GM12875 (cell line): ENCODE measurements around the gene SPEF2.

ENCODE experiments used
- H3K4me3 ChIP-seq: one replicate; pipeline ENCODE4 v1.5.1; 2011; ENCODE audit warnings: low read depth, low read length, control low read depth
- TF ChIP-seq, protein P1 (sequence below): IDR thresholded peaks from 2 replicates; pipeline ENCODE4 v1.5.1; 2011; ENCODE audit warnings: low read depth, mild to moderate bottlenecking, control low read depth, inconsistent platforms, low read length, moderate library complexity, borderline replicate concordance; ENCODE audit not compliant: insufficient read depth

SPEF2 gene

DNA sequence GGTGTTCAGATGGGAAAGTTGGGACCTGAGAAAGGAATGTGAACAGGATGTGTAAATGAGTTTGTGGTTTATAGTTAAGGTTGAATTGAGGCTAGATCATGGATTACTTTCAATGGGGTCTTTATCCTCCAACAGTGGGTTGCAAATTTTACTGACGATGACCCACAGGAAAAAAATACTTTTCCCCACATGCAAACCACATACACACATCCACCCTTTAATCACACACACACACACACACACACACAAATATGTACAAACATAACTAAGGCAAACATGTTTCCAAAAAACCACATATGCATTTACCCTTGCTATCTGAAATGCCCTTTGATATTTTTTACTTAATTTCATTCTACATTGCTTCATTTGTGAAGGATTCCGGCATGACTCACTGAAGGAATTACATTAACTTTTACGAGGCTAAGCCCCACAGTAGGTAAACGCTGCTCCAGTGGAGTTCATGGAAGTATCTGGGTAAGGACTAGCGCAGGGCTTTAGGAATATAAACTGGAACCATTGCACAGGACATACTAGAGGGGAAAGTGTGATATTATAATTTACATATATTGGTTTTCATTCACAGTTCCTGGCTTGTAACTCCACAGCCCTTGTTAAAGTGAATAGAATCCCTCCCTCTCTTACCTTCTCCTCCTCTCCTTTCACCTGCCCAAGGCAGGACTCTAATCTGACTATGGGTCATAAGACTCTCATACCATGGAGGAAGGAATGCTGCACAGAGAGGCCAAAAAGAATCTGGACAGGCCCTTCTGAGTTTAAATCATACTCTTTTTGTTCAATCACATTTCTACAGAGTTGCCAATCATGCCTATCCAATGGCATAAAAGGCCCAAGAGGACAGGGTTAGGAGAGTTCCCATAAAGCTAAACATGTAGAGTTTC, 8.5 kb upstream of the SPEF2 start:
- TF ChIP-seq, protein P1, sequence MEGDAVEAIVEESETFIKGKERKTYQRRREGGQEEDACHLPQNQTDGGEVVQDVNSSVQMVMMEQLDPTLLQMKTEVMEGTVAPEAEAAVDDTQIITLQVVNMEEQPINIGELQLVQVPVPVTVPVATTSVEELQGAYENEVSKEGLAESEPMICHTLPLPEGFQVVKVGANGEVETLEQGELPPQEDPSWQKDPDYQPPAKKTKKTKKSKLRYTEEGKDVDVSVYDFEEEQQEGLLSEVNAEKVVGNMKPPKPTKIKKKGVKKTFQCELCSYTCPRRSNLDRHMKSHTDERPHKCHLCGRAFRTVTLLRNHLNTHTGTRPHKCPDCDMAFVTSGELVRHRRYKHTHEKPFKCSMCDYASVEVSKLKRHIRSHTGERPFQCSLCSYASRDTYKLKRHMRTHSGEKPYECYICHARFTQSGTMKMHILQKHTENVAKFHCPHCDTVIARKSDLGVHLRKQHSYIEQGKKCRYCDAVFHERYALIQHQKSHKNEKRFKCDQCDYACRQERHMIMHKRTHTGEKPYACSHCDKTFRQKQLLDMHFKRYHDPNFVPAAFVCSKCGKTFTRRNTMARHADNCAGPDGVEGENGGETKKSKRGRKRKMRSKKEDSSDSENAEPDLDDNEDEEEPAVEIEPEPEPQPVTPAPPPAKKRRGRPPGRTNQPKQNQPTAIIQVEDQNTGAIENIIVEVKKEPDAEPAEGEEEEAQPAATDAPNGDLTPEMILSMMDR, result no peak
- H3K4me3 ChIP-seq, result no peak overlapping the region

DNA sequence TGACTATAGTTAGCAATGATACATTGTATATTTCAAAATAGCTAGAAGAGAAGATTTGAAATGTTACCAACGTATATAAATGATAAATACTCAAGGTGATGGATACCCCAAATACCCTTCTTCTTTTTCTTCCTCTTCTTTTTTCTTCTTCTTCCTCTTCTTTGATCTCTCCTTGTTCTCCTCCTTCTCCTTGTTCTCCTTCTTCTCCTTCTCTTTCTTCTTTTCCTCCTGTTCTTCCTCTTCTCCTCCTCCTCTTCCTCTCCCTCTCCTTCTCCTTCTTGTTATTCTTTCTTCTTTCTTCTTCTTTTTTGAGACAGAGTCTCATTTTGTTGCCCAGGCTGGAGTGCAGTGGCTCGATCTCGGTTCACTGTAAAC, 616 bp upstream of the SPEF2 start:
- no peak overlapping the region for H3K4me3 ChIP-seq
- TF ChIP-seq, protein P1, result no peak

DNA sequence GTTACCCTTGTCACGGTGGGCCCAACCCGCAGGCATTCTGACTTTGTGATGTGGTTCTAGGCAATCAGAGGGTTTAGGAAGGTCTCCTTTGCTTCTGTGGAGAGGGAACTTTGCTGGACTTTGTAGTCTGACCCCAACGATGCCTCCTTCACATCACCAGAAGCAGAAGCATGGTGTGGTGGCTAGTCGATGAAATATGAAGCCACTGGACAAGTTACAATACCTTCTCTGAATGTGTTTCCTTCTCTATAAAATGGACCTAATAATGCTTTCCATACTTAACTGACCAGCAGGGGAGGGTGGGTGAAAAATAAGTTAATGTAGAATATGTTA, 607 bp downstream of the SPEF2 start:
- TF ChIP-seq, protein P1, result no peak
- H3K4me3 ChIP-seq, result no peak overlapping the region

DNA sequence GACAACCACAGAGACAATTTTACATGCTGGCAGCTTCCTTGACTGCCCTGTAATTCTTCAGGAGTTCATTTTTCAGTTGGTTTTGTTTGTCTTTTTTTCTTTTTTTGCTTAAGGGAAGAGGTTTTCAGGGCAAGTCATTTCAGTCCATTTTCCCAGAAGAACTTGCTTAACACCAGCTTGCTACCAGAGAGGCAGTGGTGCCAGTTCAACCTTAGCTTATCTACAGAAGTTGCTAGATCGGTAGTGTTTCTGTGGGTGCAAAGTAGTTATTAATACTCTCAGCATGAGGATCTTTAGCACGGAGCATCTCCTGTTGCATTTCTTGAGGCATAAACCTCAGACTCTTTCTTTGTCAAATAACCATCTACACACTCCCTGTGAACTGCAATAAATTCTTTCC, 1.1 kb downstream of the SPEF2 start:
- no peak overlapping the region for H3K4me3 ChIP-seq
- TF ChIP-seq, protein P1, result no peak

DNA sequence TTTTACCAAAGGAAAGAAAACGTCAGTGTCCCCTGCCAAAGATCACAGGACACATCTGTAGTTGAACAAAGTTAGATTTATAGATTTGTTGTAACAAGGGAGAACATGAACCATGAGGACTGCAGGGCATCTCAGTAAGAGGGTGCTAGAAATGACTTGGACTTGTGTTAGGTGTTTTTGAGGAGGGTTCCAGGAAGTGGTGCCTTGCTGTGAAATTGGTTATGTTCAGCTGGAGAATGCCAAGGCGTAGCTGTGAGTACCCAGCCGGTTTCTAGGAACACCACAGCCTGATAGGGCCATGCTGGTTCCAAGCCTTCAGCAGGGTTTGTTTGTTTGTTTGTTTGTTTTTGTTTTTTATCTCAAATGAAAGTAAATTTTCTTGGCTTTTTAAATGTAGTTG, 5.3 kb downstream of the SPEF2 start:
- TF ChIP-seq, protein P1, result no peak

DNA sequence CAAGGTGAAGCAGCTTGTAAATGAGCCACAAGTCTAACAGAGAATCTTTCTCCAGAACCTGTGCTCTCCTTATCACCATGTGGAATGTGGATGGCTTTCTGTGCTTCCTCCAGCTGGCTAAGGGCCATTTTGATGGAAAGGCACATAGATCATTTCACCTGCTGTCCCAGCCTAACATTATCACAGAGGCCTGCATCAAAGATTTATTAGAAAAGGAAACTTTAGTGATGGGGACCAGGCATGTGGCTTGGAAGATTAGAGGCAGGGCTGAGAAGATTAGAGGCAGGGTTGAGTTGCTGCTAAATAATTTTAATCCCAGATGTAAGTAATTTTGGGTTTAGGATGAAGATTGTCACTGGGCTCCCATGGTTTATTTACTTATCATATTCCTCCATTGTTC, 6.3 kb downstream of the SPEF2 start:
- TF ChIP-seq, protein P1, result no peak
- no peak overlapping the region for H3K4me3 ChIP-seq

More for the DNA sequence above, 5.3 kb downstream of the SPEF2 start:
- H3K4me3 ChIP-seq, result no peak overlapping the region

DNA sequence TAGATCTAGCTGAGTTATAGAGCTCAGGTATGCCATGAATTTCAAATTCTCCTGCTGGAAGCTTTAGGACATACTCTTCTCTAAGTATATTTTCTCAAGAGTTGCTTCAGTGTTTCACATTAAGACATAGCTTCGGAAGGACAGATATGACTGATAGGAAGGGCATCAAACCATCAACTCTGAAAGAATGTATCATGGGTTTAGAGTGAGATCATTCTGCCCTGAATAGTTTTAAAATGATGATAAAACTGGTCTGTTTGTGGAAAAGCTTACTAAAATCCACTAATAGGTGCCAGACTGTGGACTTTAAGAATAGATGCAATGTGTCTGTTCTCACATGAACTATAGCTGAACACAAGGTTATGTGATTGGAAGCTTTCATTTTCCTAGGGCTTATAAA, 8.4 kb downstream of the SPEF2 start:
- no peak overlapping the region for H3K4me3 ChIP-seq
- TF ChIP-seq, protein P1, result no peak
